Mononuclear cell (primary cell): ENCODE results near the gene SHTN1. TPM values are rescaled to one million over a fixed set of nuclear protein-coding genes. Genes with fewer than 3 reads are reported as not detected.

Source experiments
- total RNA-seq: library from RNA; depleted of rRNA; stranded (reverse); fragments of >200 nt; gene quantifications from one replicate; pipeline ENCODE4 v1.2.3, GENCODE V29; 2012

The SHTN1 gene
- total RNA-seq, 1 donor, result 10.0 TPM

Other genes with a start within 250 kb of the SHTN1 start
- not detected for gene ENO4, start 155.7 kb downstream of the SHTN1 start, total RNA-seq
- gene VAX1, start 133.1 kb upstream of the SHTN1 start, total RNA-seq, result not detected
- not detected for gene KCNK18, start 192.3 kb upstream of the SHTN1 start, total RNA-seq
- gene SLC18A2, start 235.9 kb upstream of the SHTN1 start, total RNA-seq, result 2.8 TPM